ENCODE data around the gene NHLRC2.

The NHLRC2 gene

DNA sequence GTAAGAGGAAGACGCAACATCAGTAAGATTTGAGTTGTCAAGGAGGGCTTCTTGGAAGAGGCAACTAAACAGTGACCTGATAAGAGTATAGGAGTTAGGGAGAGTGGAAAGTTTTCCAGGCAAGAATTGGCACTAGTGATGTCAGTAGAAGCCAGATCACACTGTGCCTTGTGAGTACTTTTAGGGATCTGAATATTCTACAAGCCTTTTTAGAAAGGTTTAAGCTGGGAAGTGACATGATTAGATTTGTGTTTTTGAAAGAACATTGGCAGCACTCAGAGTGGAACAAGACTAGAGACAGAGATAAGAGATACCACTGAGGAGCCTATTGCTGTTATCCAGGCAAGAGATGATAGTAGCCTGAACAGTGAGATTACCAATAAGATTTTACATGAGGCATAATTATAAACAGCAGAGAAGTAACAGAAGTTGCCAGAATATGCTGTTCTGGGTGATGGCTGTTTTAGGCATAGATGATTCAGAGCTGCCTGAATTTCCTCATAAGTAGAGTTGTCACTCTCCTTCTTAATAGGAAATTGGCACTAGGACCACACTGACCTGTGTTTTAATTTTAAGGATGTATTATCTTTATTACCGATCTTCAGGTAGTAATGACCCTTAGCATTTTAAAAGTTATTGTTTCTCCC, 45.6 kb downstream of the NHLRC2 start:
- H3K27me3 ChIP-seq (replicated peaks) = no peaks in the 10 kb centered on the region
- TF ChIP-seq, protein P1, sequence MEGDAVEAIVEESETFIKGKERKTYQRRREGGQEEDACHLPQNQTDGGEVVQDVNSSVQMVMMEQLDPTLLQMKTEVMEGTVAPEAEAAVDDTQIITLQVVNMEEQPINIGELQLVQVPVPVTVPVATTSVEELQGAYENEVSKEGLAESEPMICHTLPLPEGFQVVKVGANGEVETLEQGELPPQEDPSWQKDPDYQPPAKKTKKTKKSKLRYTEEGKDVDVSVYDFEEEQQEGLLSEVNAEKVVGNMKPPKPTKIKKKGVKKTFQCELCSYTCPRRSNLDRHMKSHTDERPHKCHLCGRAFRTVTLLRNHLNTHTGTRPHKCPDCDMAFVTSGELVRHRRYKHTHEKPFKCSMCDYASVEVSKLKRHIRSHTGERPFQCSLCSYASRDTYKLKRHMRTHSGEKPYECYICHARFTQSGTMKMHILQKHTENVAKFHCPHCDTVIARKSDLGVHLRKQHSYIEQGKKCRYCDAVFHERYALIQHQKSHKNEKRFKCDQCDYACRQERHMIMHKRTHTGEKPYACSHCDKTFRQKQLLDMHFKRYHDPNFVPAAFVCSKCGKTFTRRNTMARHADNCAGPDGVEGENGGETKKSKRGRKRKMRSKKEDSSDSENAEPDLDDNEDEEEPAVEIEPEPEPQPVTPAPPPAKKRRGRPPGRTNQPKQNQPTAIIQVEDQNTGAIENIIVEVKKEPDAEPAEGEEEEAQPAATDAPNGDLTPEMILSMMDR (IDR thresholded peaks at IDR 0.05; ENCODE audit: low read depth, low read length, missing control alignments) = no peak
- DNase-seq = no peak
- H3K4me3 ChIP-seq (ENCODE audit: low read depth, low read length) = no peak overlapping the region
- in situ Hi-C loops (cut with HindIII; ENCODE audit: low pct_ligation_motif_present, low sequenced_read_pairs) = no loop called here
- H3K36me3 ChIP-seq (replicated peaks) = peaks cover 7% of the 10 kb centered on the region
- H3K27ac ChIP-seq = no peak overlapping the region

GRCh38 chr10:113905756-113906155, 51.3 kb downstream of the NHLRC2 start:
- TF ChIP-seq, protein P1 (IDR thresholded peaks at IDR 0.05; ENCODE audit: low read depth, low read length, missing control alignments) = no peak
- H3K36me3 ChIP-seq (replicated peaks) = peaks cover 9% of the 10 kb centered on the region
- no peaks in the 10 kb centered on the region for H3K27me3 ChIP-seq (replicated peaks)
- in situ Hi-C loops (cut with HindIII; ENCODE audit: low pct_ligation_motif_present, low sequenced_read_pairs) = no loop called here
- DNase-seq = no peak
- no peak overlapping the region for H3K27ac ChIP-seq
- H3K4me3 ChIP-seq (ENCODE audit: low read depth, low read length) = no peak overlapping the region

DNA sequence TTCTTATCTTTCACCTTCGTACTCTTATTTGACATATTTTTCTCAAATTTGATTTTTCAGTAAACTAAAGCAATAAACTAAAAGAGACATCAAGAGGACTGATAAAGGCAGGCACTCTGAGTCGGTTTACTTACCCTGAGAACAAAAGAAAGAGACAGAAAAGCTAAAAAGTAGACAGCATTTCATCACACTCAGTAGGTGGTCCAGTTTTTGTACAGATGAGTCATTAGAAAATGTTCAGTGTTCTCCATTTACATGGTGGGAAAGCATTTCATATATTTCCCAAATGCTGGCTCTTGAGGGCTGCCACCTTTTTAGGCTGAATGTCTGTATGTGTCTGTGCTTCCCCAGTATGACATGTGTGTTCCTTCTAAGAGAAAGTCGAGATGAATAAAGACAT, 52.7 kb downstream of the NHLRC2 start:
- peak overlapping the region; percentile 68 for H3K27ac ChIP-seq
- peaks cover 5% of the 10 kb centered on the region for H3K36me3 ChIP-seq (replicated peaks)
- in situ Hi-C loops (cut with HindIII; ENCODE audit: low pct_ligation_motif_present, low sequenced_read_pairs) = no loop called here
- no peak overlapping the region for H3K4me3 ChIP-seq (ENCODE audit: low read depth, low read length)
- DNase-seq = peak; percentile 81
- no peaks in the 10 kb centered on the region for H3K27me3 ChIP-seq (replicated peaks)
- TF ChIP-seq, protein P1 (IDR thresholded peaks at IDR 0.05; ENCODE audit: low read depth, low read length, missing control alignments) = no peak

DNA sequence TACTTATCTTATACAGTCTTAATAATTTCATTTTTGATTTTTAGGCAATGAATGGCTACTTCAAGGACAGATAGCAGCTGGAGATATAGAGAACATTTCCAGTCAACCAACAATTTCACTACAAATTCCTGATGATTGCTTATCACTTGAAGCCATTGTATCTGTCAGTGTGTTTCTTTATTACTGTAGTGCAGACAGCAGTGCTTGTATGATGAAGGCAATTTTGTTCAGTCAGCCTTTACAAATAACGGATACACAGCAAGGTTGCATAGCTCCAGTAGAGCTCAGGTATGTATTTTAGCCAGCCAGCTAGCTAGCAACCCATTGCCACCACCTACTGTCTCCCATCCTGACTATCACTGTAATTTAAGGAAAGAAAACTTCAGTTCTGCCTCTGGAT, 53.8 kb downstream of the NHLRC2 start:
- Histone ChIP-seq H3K27me3 (replicated peaks) (no peaks in the 10 kb centered on the region), H3K4me3 (ENCODE audit: low read depth, low read length) (no peak overlapping the region), H3K36me3 (replicated peaks) (peaks cover 4% of the 10 kb centered on the region), H3K27ac (no peak overlapping the region)
- in situ Hi-C loops (cut with HindIII; ENCODE audit: low pct_ligation_motif_present, low sequenced_read_pairs) = no loop called here
- DNase-seq = no peak
- TF ChIP-seq, protein P1 (IDR thresholded peaks at IDR 0.05; ENCODE audit: low read depth, low read length, missing control alignments) = no peak

DNA sequence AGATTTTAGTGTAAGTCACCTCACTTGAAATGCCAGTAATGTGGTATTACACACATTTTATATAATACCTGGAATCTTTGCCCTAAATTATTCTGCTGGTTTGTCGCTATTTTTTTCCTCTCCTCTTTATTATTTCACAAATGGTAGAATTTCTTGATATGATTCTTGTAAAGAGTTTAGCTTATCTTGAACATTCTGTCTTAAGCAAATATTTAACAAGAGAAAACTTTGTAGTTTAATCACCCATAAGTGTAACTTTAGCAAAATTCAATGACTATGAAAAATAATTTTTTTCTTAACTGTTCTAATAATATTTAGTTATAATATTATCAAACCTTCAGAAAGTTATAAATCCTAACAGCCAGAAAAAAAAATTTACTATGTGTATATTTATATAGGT, 56.7 kb downstream of the NHLRC2 start:
- no peak for DNase-seq
- Histone ChIP-seq H3K27me3 (replicated peaks) (no peaks in the 10 kb centered on the region), H3K36me3 (replicated peaks) (peaks cover 4% of the 10 kb centered on the region), H3K4me3 (ENCODE audit: low read depth, low read length) (no peak overlapping the region), H3K27ac (no peak overlapping the region)
- in situ Hi-C loops (cut with HindIII; ENCODE audit: low pct_ligation_motif_present, low sequenced_read_pairs) = no loop called here
- TF ChIP-seq, protein P1 (IDR thresholded peaks at IDR 0.05; ENCODE audit: low read depth, low read length, missing control alignments) = no peak

GRCh38 chr10:113911839-113912238, 57.4 kb downstream of the NHLRC2 start:
- no peak overlapping the region for H3K4me3 ChIP-seq (ENCODE audit: low read depth, low read length)
- H3K27me3 ChIP-seq (replicated peaks) = no peaks in the 10 kb centered on the region
- DNase-seq = no peak
- in situ Hi-C loops (cut with HindIII; ENCODE audit: low pct_ligation_motif_present, low sequenced_read_pairs) = no loop called here
- TF ChIP-seq, protein P1 (IDR thresholded peaks at IDR 0.05; ENCODE audit: low read depth, low read length, missing control alignments) = no peak
- peaks cover 4% of the 10 kb centered on the region for H3K36me3 ChIP-seq (replicated peaks)
- no peak overlapping the region for H3K27ac ChIP-seq

Measured in brain microvascular endothelial cell (primary cell).